GM23338 (cell line): Measurements from ENCODE around the gene RIMKLB.

ENCODE experiments used
- CREB1 ChIP-seq: fragments of 250-450 bp; sonication (Bioruptor Pico); IDR thresholded peaks from 2 replicates; pipeline ENCODE4 v1.5.0; 2020; ENCODE audit warnings: low read depth, mild to moderate bottlenecking, moderate library complexity
- EZH2phosphoT487 ChIP-seq: fragments of 200-600 bp; sonication (generic); IDR thresholded peaks from one replicate; pipeline ENCODE4 v1.8.1; 2018; ENCODE audit warnings: antibody characterized with exemption; ENCODE audit not compliant: unreplicated experiment
- JUNB ChIP-seq: IDR thresholded peaks from one replicate; pipeline ENCODE4 v1.6.1; 2016; ENCODE audit warnings: antibody characterized with exemption; ENCODE audit not compliant: unreplicated experiment
- POLR2AphosphoS5 ChIP-seq: IDR thresholded peaks from 2 replicates; pipeline ENCODE4 v1.6.1; 2016; ENCODE audit warnings: antibody characterized with exemption, low read depth
- STAT1 ChIP-seq: IDR thresholded peaks from one replicate; pipeline ENCODE4 v1.6.1; 2016; ENCODE audit warnings: antibody characterized with exemption; ENCODE audit not compliant: unreplicated experiment
- ZNF331 ChIP-seq: fragments of 250-450 bp; sonication (Bioruptor Pico); IDR thresholded peaks from 2 replicates; pipeline ENCODE4 v1.5.0; 2020; ENCODE audit warnings: low read depth, mild to moderate bottlenecking, moderate library complexity
- TF ChIP-seq, protein P1 (sequence below), 2 experiments: fragments of 200-600 bp in 1 of 2; sonication (generic) in 1 of 2; conservative IDR thresholded peaks; 2 replicates each; pipeline versions ENCODE4 v1.5.1 to v1.6.1; 2016 to 2017; ENCODE audit warnings: antibody characterized with exemption in 2 of 2, low read depth in 2 of 2, mild to moderate bottlenecking in 2 of 2, moderate library complexity in 1 of 2
- TF ChIP-seq, protein P2 (sequence below): IDR thresholded peaks from one replicate; pipeline ENCODE4 v1.6.1; 2018; ENCODE audit warnings: antibody characterized with exemption; ENCODE audit not compliant: unreplicated experiment

DNA sequence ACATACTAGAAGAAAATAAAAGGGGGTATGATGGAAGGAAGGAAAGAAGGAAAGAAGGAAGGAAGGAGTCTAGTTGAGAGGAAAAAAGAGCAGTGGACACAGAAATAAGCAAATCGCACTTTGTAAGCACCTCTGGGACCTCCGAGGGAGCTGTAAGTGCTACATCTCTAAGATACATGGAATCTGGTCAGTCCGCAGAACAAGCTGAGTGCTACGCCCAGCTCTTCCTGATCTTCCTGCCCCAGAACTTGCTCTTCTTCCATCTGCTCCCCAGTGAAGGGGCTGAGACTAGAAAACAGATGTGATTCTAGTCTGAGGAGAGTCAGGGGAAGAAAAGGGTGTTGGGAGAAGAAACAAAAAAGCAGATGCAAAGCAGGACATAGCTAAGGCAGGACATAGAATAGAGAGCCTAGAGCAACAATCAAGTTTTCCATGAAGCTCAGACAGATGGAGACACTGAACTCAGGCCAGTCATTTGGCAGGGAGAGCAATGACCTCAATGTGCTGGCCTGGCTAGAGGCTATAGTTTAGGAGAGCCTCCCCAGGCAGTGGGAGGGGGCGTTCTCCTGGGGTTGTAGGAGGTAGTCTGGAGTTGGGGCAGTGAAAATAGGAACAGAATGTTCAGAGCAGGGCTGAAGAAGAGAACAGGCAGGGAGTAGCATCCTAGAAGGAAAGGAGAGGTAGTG lies 33.4 kb upstream of the RIMKLB start:
- TF ChIP-seq, protein P1, sequence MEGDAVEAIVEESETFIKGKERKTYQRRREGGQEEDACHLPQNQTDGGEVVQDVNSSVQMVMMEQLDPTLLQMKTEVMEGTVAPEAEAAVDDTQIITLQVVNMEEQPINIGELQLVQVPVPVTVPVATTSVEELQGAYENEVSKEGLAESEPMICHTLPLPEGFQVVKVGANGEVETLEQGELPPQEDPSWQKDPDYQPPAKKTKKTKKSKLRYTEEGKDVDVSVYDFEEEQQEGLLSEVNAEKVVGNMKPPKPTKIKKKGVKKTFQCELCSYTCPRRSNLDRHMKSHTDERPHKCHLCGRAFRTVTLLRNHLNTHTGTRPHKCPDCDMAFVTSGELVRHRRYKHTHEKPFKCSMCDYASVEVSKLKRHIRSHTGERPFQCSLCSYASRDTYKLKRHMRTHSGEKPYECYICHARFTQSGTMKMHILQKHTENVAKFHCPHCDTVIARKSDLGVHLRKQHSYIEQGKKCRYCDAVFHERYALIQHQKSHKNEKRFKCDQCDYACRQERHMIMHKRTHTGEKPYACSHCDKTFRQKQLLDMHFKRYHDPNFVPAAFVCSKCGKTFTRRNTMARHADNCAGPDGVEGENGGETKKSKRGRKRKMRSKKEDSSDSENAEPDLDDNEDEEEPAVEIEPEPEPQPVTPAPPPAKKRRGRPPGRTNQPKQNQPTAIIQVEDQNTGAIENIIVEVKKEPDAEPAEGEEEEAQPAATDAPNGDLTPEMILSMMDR (conservative IDR thresholded peaks at IDR 0.05; ENCODE audit: low read depth in 2 of 2) = no peak
- TF ChIP-seq EZH2phosphoT487 = no peak
- TF ChIP-seq, protein P2, sequence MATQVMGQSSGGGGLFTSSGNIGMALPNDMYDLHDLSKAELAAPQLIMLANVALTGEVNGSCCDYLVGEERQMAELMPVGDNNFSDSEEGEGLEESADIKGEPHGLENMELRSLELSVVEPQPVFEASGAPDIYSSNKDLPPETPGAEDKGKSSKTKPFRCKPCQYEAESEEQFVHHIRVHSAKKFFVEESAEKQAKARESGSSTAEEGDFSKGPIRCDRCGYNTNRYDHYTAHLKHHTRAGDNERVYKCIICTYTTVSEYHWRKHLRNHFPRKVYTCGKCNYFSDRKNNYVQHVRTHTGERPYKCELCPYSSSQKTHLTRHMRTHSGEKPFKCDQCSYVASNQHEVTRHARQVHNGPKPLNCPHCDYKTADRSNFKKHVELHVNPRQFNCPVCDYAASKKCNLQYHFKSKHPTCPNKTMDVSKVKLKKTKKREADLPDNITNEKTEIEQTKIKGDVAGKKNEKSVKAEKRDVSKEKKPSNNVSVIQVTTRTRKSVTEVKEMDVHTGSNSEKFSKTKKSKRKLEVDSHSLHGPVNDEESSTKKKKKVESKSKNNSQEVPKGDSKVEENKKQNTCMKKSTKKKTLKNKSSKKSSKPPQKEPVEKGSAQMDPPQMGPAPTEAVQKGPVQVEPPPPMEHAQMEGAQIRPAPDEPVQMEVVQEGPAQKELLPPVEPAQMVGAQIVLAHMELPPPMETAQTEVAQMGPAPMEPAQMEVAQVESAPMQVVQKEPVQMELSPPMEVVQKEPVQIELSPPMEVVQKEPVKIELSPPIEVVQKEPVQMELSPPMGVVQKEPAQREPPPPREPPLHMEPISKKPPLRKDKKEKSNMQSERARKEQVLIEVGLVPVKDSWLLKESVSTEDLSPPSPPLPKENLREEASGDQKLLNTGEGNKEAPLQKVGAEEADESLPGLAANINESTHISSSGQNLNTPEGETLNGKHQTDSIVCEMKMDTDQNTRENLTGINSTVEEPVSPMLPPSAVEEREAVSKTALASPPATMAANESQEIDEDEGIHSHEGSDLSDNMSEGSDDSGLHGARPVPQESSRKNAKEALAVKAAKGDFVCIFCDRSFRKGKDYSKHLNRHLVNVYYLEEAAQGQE = no peak
- no peak for TF ChIP-seq STAT1
- TF ChIP-seq CREB1 = no peak
- no peak for TF ChIP-seq POLR2AphosphoS5
- TF ChIP-seq ZNF331 (CRISPR knock-in tag) = no peak
- no peak for TF ChIP-seq JUNB
